DND-41 (cell line): ENCODE results near the gene RPN2.
A peak's percentile ranks its signal among the peaks of the same experiment; 100 is the strongest.

ENCODE experiments used
- ATAC-seq: fragments of 200-7000 bp; cut with Tn5 transposase; 3 replicates; pipeline ENCODE4 v1.9.1; 2021; ENCODE audit warnings: low read depth; ENCODE audit not compliant: insufficient read depth
- DNase-seq: peaks from one replicate; pipeline ENCODE4 v3.0.0-alpha.2; 2020
- H2AFZ ChIP-seq: 2 replicates; pipeline ENCODE4 v1.6.0; 2012; ENCODE audit warnings: low read depth, low read length
- H3K27ac ChIP-seq: 2 replicates; pipeline ENCODE4 v1.5.1; 2012; ENCODE audit warnings: low read length, inconsistent platforms
- H3K27me3 ChIP-seq: fragments of 200-600 bp; sonication (generic); 2 replicates; pipeline ENCODE4 v1.6.0; 2012; ENCODE audit warnings: low read length, mild to moderate bottlenecking, inconsistent platforms; ENCODE audit not compliant: insufficient read depth, poor library complexity
- H3K36me3 ChIP-seq: 2 replicates; pipeline ENCODE4 v1.5.1; 2012; ENCODE audit warnings: low read length, inconsistent platforms; ENCODE audit not compliant: insufficient read depth
- H3K4me1 ChIP-seq: 2 replicates; pipeline ENCODE4 v1.5.1; 2012; ENCODE audit warnings: mild to moderate bottlenecking, low read length; ENCODE audit not compliant: insufficient read depth
- H3K4me2 ChIP-seq: 2 replicates; pipeline ENCODE4 v1.6.0; 2012; ENCODE audit warnings: mild to moderate bottlenecking, moderate library complexity, low read length, inconsistent platforms; ENCODE audit not compliant: insufficient read depth
- H3K4me3 ChIP-seq, 2 experiments: fragments of 200-600 bp in 1 of 2; shearing (Covaris generic) in 1 of 2; 2 replicates each; pipeline ENCODE4 v1.5.1; 2012 to 2016; ENCODE audit warnings: inconsistent platforms in 2 of 2, low read length in 2 of 2, mild to moderate bottlenecking in 2 of 2, low read depth in 1 of 2, moderate library complexity in 1 of 2
- H3K79me2 ChIP-seq: 2 replicates; pipeline ENCODE4 v1.6.0; 2012; ENCODE audit warnings: low read length, inconsistent platforms; ENCODE audit not compliant: insufficient read depth
- H3K9ac ChIP-seq: 2 replicates; pipeline ENCODE4 v1.6.0; 2012; ENCODE audit warnings: low read depth, mild to moderate bottlenecking, inconsistent platforms, low read length, moderate library complexity
- H3K9me3 ChIP-seq: 2 replicates; pipeline ENCODE4 v1.5.1; 2012; ENCODE audit warnings: low read length, moderate library complexity, mild to moderate bottlenecking, inconsistent platforms; ENCODE audit not compliant: insufficient read depth, severe bottlenecking
- H4K20me1 ChIP-seq: 2 replicates; pipeline ENCODE4 v1.6.0; 2012; ENCODE audit warnings: low read length; ENCODE audit not compliant: insufficient read depth
- CTCF ChIP-seq: IDR thresholded peaks from 2 replicates; pipeline ENCODE4 v1.5.1; 2012; ENCODE audit warnings: borderline replicate concordance, low read length, moderate library complexity, mild to moderate bottlenecking; ENCODE audit not compliant: poor library complexity, severe bottlenecking; ENCODE audit errors: extremely low read depth
- EZH2 ChIP-seq: IDR thresholded peaks from 3 replicates; pipeline ENCODE4 v1.6.1; 2012; ENCODE audit warnings: borderline replicate concordance, low read depth, mild to moderate bottlenecking, moderate library complexity, low read length, inconsistent platforms; ENCODE audit not compliant: severe bottlenecking

The RPN2 gene

GRCh38 chr20:37202267-37202943, 23.3 kb downstream of the RPN2 start:
- no peak overlapping the region for H2AFZ ChIP-seq
- no peak overlapping the region for H3K9ac ChIP-seq
- peaks cover 54% of the 10 kb centered on the region for H3K79me2 ChIP-seq
- no peak overlapping the region for H3K4me2 ChIP-seq
- peaks cover 100% of the 10 kb centered on the region for H3K36me3 ChIP-seq
- peaks cover 54% of the 10 kb centered on the region for H4K20me1 ChIP-seq
- H3K9me3 ChIP-seq, result no peaks in the 10 kb centered on the region
- no peak overlapping the region for H3K27ac ChIP-seq
- H3K4me3 ChIP-seq, result no peak overlapping the region
- ATAC-seq (peak; percentile 66; the same call in 2 of the 3 replicates), DNase-seq (peak; percentile 35)
- H3K4me1 ChIP-seq, result no peaks in the 10 kb centered on the region
- TF ChIP-seq CTCF, result peak; percentile 72
- TF ChIP-seq EZH2, result no peak
- H3K27me3 ChIP-seq, result no peaks in the 10 kb centered on the region

GRCh38 chr20:37204056-37204455, 24.9 kb downstream of the RPN2 start:
- H2AFZ ChIP-seq, result no peak overlapping the region
- H4K20me1 ChIP-seq, result peaks cover 39% of the 10 kb centered on the region
- H3K27me3 ChIP-seq, result no peaks in the 10 kb centered on the region
- H3K4me2 ChIP-seq, result no peak overlapping the region
- H3K4me1 ChIP-seq, result no peaks in the 10 kb centered on the region
- H3K27ac ChIP-seq, result no peak overlapping the region
- DNase-seq (no peak), ATAC-seq (no peak)
- no peak for TF ChIP-seq EZH2
- TF ChIP-seq CTCF, result no peak
- no peak overlapping the region for H3K4me3 ChIP-seq
- peaks cover 100% of the 10 kb centered on the region for H3K36me3 ChIP-seq
- H3K9me3 ChIP-seq, result no peaks in the 10 kb centered on the region
- H3K79me2 ChIP-seq, result peaks cover 38% of the 10 kb centered on the region
- H3K9ac ChIP-seq, result no peak overlapping the region

- Histone ChIP-seq H3K27me3 (no peaks in the 10 kb centered on the region), H3K36me3 (peaks cover 100% of the 10 kb centered on the region), H3K79me2 (peaks cover 33% of the 10 kb centered on the region), H3K4me1 (no peaks in the 10 kb centered on the region), H2AFZ (no peak overlapping the region), H3K9me3 (no peaks in the 10 kb centered on the region), H3K9ac (no peak overlapping the region), H4K20me1 (peaks cover 35% of the 10 kb centered on the region; the same call in 1 of the 2 replicates), H3K27ac (no peak overlapping the region), H3K4me2 (no peak overlapping the region), H3K4me3 (no peak overlapping the region)
- DNase-seq, result no peak
- no peak for TF ChIP-seq EZH2
- no peak for TF ChIP-seq CTCF
- no peak for ATAC-seq
These were observed 26.0 kb downstream of the RPN2 start for GRCh38 chr20:37205130-37205529.
